GM23338 (cell line): ENCODE measurements around the gene C10orf90. TPM values are rescaled to one million over a fixed set of nuclear protein-coding genes. Genes with fewer than 3 reads are reported as not detected.

Experiments used
- ATAC-seq: fragments of 200-7000 bp; cut with Tn5 transposase; 3 replicates; pipeline ENCODE4 v1.9.1; 2020
- DNase-seq: peaks from one replicate; pipeline ENCODE4 v3.0.0-alpha.2; 2015; ENCODE audit warnings: low spot score
- H2AFZ ChIP-seq: fragments of 200-600 bp; sonication (generic); 2 replicates; pipeline ENCODE4 v1.8.0; 2016; ENCODE audit warnings: antibody characterized with exemption, mild to moderate bottlenecking, moderate library complexity
- H3F3A ChIP-seq: fragments of 200-600 bp; sonication (generic); replicated peaks from 2 replicates; pipeline ENCODE4 v1.8.0; 2017; ENCODE audit warnings: antibody characterized with exemption, mixed run types, low read depth
- H3K27ac ChIP-seq: fragments of 200-600 bp; sonication (generic); 2 replicates; pipeline ENCODE4 v1.6.1; 2016; ENCODE audit warnings: low read depth
- H3K27me3 ChIP-seq: fragments of 200-600 bp; sonication (generic); 2 replicates; pipeline ENCODE4 v1.8.0; 2016; ENCODE audit warnings: mild to moderate bottlenecking, mixed run types, moderate library complexity; ENCODE audit not compliant: insufficient read depth
- H3K36me3 ChIP-seq: fragments of 200-600 bp; sonication (generic); 2 replicates; pipeline ENCODE4 v1.8.0; 2016; ENCODE audit warnings: mild to moderate bottlenecking; ENCODE audit not compliant: insufficient read depth
- H3K4me1 ChIP-seq: fragments of 200-600 bp; sonication (generic); 2 replicates; pipeline ENCODE4 v1.8.0; 2016; ENCODE audit warnings: mild to moderate bottlenecking, moderate library complexity; ENCODE audit not compliant: insufficient read depth
- H3K4me2 ChIP-seq: fragments of 200-600 bp; sonication (generic); 2 replicates; pipeline ENCODE4 v1.7.1; 2017; ENCODE audit warnings: mixed run types
- H3K4me3 ChIP-seq: fragments of 200-600 bp; sonication (generic); 2 replicates; pipeline ENCODE4 v1.6.1; 2016; ENCODE audit warnings: mixed run types
- H3K79me2 ChIP-seq: fragments of 200-600 bp; sonication (generic); replicated peaks from 2 replicates; pipeline ENCODE4 v1.8.0; 2017; ENCODE audit warnings: mild to moderate bottlenecking; ENCODE audit not compliant: insufficient read depth
- H3K9me2 ChIP-seq: fragments of 200-600 bp; sonication (generic); 2 replicates; pipeline ENCODE4 v1.8.0; 2017; ENCODE audit not compliant: insufficient read depth
- H4K20me1 ChIP-seq: fragments of 200-600 bp; sonication (generic); replicated peaks from 2 replicates; pipeline ENCODE4 v1.8.0; 2017; ENCODE audit warnings: mild to moderate bottlenecking; ENCODE audit not compliant: insufficient read depth
- H3K27ac Mint-ChIP-seq: 2 replicates; pipeline ENCODE4 v1.8.0; 2020; ENCODE audit warnings: inconsistent platforms, mild to moderate bottlenecking, moderate library complexity, mixed read lengths
- H3K27me3 Mint-ChIP-seq: 3 replicates; pipeline ENCODE4 v1.8.0; 2022; ENCODE audit warnings: low read depth, mild to moderate bottlenecking, moderate library complexity, mixed read lengths, inconsistent platforms; ENCODE audit not compliant: insufficient read depth, poor library complexity
- H3K36me3 Mint-ChIP-seq: 3 replicates; pipeline ENCODE4 v1.8.0; 2021; ENCODE audit warnings: low read depth, mild to moderate bottlenecking, inconsistent platforms, moderate library complexity, mixed read lengths
- H3K4me1 Mint-ChIP-seq: 3 replicates; pipeline ENCODE4 v1.8.0; 2020; ENCODE audit warnings: mild to moderate bottlenecking, inconsistent platforms, mixed read lengths
- H3K4me3 Mint-ChIP-seq: 3 replicates; pipeline ENCODE4 v1.8.0; 2021; ENCODE audit warnings: moderate library complexity, mild to moderate bottlenecking, inconsistent platforms, mixed read lengths
- H3K9me3 Mint-ChIP-seq: 3 replicates; pipeline ENCODE4 v1.8.0; 2020; ENCODE audit warnings: moderate library complexity, mild to moderate bottlenecking, inconsistent platforms, mixed read lengths
- CREB1 ChIP-seq: fragments of 250-450 bp; sonication (Bioruptor Pico); IDR thresholded peaks from 2 replicates; pipeline ENCODE4 v1.5.0; 2020; ENCODE audit warnings: low read depth, mild to moderate bottlenecking, moderate library complexity
- CTCF ChIP-seq, 2 experiments: fragments of 200-600 bp in 1 of 2; sonication (generic) in 1 of 2; conservative IDR thresholded peaks; 2 replicates each; pipeline versions ENCODE4 v1.5.1 to v1.6.1; 2016 to 2017; ENCODE audit warnings: antibody characterized with exemption in 2 of 2, low read depth in 2 of 2, mild to moderate bottlenecking in 2 of 2, moderate library complexity in 1 of 2
- ETS1 ChIP-seq: IDR thresholded peaks from 2 replicates; pipeline ENCODE4 v1.6.1; 2016; ENCODE audit warnings: antibody characterized with exemption
- EZH2 ChIP-seq: fragments of 200-600 bp; sonication (generic); IDR thresholded peaks from one replicate; pipeline ENCODE4 v1.8.0; 2017; ENCODE audit warnings: antibody characterized with exemption, mild to moderate bottlenecking, low read depth; ENCODE audit not compliant: unreplicated experiment
- EZH2phosphoT487 ChIP-seq: fragments of 200-600 bp; sonication (generic); IDR thresholded peaks from one replicate; pipeline ENCODE4 v1.8.1; 2018; ENCODE audit warnings: antibody characterized with exemption; ENCODE audit not compliant: unreplicated experiment
- JUNB ChIP-seq: IDR thresholded peaks from one replicate; pipeline ENCODE4 v1.6.1; 2016; ENCODE audit warnings: antibody characterized with exemption; ENCODE audit not compliant: unreplicated experiment
- NANOG ChIP-seq: IDR thresholded peaks from 2 replicates; pipeline ENCODE4 v1.6.1; 2016; ENCODE audit warnings: antibody characterized with exemption, borderline replicate concordance
- POLR2AphosphoS5 ChIP-seq: IDR thresholded peaks from 2 replicates; pipeline ENCODE4 v1.6.1; 2016; ENCODE audit warnings: antibody characterized with exemption, low read depth
- ZNF114 ChIP-seq: fragments of 250-450 bp; sonication (Bioruptor Pico); IDR thresholded peaks from 2 replicates; pipeline ENCODE4 v1.5.0; 2020; ENCODE audit warnings: mild to moderate bottlenecking, moderate library complexity
- ZNF331 ChIP-seq: fragments of 250-450 bp; sonication (Bioruptor Pico); IDR thresholded peaks from 2 replicates; pipeline ENCODE4 v1.5.0; 2020; ENCODE audit warnings: low read depth, mild to moderate bottlenecking, moderate library complexity
- polyA plus RNA-seq: library from polyadenylated mRNA; unstranded; fragments of >200 nt; fragmentation: Nextera tagmentation; extraction: Ambion mirVana; gene quantifications from 2 replicates; pipeline ENCODE4 v1.2.1, GENCODE V29; 2016
- total RNA-seq: library from RNA; depleted of rRNA; stranded (reverse); fragments of >200 nt; shearing (Covaris generic); gene quantifications from 2 replicates; pipeline ENCODE4 v1.2.3, GENCODE V29; 2014
- TF ChIP-seq, protein P1 (sequence below): IDR thresholded peaks from one replicate; pipeline ENCODE4 v1.6.1; 2018; ENCODE audit warnings: antibody characterized with exemption; ENCODE audit not compliant: unreplicated experiment

Gene C10orf90
- total and polyA plus RNA-seq, 2 experiments from 2014 or later, result 0.76 to 0.97 TPM

- TF ChIP-seq, protein P1, sequence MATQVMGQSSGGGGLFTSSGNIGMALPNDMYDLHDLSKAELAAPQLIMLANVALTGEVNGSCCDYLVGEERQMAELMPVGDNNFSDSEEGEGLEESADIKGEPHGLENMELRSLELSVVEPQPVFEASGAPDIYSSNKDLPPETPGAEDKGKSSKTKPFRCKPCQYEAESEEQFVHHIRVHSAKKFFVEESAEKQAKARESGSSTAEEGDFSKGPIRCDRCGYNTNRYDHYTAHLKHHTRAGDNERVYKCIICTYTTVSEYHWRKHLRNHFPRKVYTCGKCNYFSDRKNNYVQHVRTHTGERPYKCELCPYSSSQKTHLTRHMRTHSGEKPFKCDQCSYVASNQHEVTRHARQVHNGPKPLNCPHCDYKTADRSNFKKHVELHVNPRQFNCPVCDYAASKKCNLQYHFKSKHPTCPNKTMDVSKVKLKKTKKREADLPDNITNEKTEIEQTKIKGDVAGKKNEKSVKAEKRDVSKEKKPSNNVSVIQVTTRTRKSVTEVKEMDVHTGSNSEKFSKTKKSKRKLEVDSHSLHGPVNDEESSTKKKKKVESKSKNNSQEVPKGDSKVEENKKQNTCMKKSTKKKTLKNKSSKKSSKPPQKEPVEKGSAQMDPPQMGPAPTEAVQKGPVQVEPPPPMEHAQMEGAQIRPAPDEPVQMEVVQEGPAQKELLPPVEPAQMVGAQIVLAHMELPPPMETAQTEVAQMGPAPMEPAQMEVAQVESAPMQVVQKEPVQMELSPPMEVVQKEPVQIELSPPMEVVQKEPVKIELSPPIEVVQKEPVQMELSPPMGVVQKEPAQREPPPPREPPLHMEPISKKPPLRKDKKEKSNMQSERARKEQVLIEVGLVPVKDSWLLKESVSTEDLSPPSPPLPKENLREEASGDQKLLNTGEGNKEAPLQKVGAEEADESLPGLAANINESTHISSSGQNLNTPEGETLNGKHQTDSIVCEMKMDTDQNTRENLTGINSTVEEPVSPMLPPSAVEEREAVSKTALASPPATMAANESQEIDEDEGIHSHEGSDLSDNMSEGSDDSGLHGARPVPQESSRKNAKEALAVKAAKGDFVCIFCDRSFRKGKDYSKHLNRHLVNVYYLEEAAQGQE, result no peak
- no peak for TF ChIP-seq ZNF331
- TF ChIP-seq CREB1 (CRISPR knock-in tag), result no peak
- TF ChIP-seq EZH2phosphoT487, result no peak
- TF ChIP-seq ZNF114 (CRISPR knock-in tag), result no peak
- no peak for TF ChIP-seq JUNB
Measured at GRCh38 chr10:126628746-126629145, 41.7 kb downstream of the C10orf90 start (continued).

GRCh38 chr10:126621846-126622245 lies 48.6 kb downstream of the C10orf90 start:
- Histone ChIP-seq H3K4me3 (no peak overlapping the region), H3K4me2 (no peak overlapping the region), H3K27ac (no peak overlapping the region), H3K36me3 (no peaks in the 10 kb centered on the region; the same call in 1 of the 2 replicates), H4K20me1 (no peaks in the 10 kb centered on the region), H3K9me2 (0 out of 2 replicates have a peak, but pooled peaks cover 4% of the 10 kb centered on the region), H3F3A (no peaks in the 10 kb centered on the region), H3K4me1 (no peaks in the 10 kb centered on the region), H2AFZ (no peak overlapping the region), H3K27me3 (no peaks in the 10 kb centered on the region), H3K79me2 (no peaks in the 10 kb centered on the region)
- Mint-ChIP-seq H3K9me3 (no peaks in the 10 kb centered on the region), H3K36me3 (no peaks in the 10 kb centered on the region), H3K27me3 (no peaks in the 10 kb centered on the region), H3K27ac (no peak overlapping the region), H3K4me3 (no peak overlapping the region), H3K4me1 (peaks cover 4% of the 10 kb centered on the region; the same call in 2 of the 3 replicates)
- no peak for DNase-seq
- TF ChIP-seq CTCF (conservative IDR thresholded peaks at IDR 0.05; ENCODE audit: low read depth in 2 of 2) (no peak), NANOG (no peak), ZNF331 (no peak), JUNB (no peak), ZNF114 (CRISPR knock-in tag) (no peak), EZH2 (no peak), ETS1 (no peak), POLR2AphosphoS5 (no peak), EZH2phosphoT487 (no peak)
- TF ChIP-seq, protein P1, result no peak
- no peak for ATAC-seq
